HepG2 (cell line): ENCODE results near the gene SPEM2. TPM values are rescaled to one million over a fixed set of nuclear protein-coding genes. Genes with fewer than 3 reads are reported as not detected.
A peak's percentile ranks its signal among the peaks of the same experiment; 100 is the strongest.

ENCODE experiments used
- BRCA1 ChIP-seq: sonication (generic); formaldehyde crosslinking; IDR thresholded peaks from 2 replicates; pipeline ENCODE4 v1.4.0; 2020; ENCODE audit warnings: missing genetic modification reagents
- CEBPB ChIP-seq: IDR thresholded peaks from 2 replicates; pipeline ENCODE4 v1.6.1; 2011; ENCODE audit warnings: low read depth, low read length, improper control_type of control experiment, borderline replicate concordance
- CREB3 ChIP-seq: sonication (generic); formaldehyde crosslinking; IDR thresholded peaks from 2 replicates; pipeline ENCODE4 v1.5.0; 2020; ENCODE audit warnings: missing genetic modification reagents
- ELF4 ChIP-seq: sonication (generic); formaldehyde crosslinking; IDR thresholded peaks from 2 replicates; pipeline ENCODE4 v1.5.0; 2020; ENCODE audit warnings: missing genetic modification reagents, mild to moderate bottlenecking, moderate library complexity, borderline replicate concordance
- FOXM1 ChIP-seq: sonication (generic); formaldehyde crosslinking; IDR thresholded peaks from 2 replicates; pipeline ENCODE4 v1.5.0; 2020; ENCODE audit warnings: missing genetic modification reagents
- KLF16 ChIP-seq, 2 experiments: sonication (generic) in 1 of 2; formaldehyde crosslinking in 1 of 2; IDR thresholded peaks; 2 replicates each; pipeline versions ENCODE4 v1.6.1 to v1.8.0; 2016 to 2023; ENCODE audit warnings: missing genetic modification reagents in 2 of 2, missing compliant biosample characterization in 1 of 2
- MYC ChIP-seq: sonication (generic); formaldehyde crosslinking; IDR thresholded peaks from 2 replicates; pipeline ENCODE4 v1.9.0; 2021; ENCODE audit warnings: missing genetic modification reagents, borderline replicate concordance
- PHF20 ChIP-seq: sonication (generic); formaldehyde crosslinking; IDR thresholded peaks from 2 replicates; pipeline ENCODE4 v1.5.0; 2020; ENCODE audit warnings: mild to moderate bottlenecking, missing genetic modification reagents
- RORA ChIP-seq: sonication (generic); formaldehyde crosslinking; IDR thresholded peaks from 2 replicates; pipeline ENCODE4 v1.5.0; 2020; ENCODE audit warnings: mild to moderate bottlenecking, missing genetic modification reagents, moderate library complexity
- SNAPC5 ChIP-seq: sonication (generic); formaldehyde crosslinking; IDR thresholded peaks from 2 replicates; pipeline ENCODE4 v1.8.1; 2023; ENCODE audit warnings: mild to moderate bottlenecking, missing genetic modification reagents, borderline replicate concordance
- STAT5B ChIP-seq: sonication (generic); formaldehyde crosslinking; IDR thresholded peaks from 2 replicates; pipeline ENCODE4 v1.4.0; 2020; ENCODE audit warnings: missing genetic modification reagents
- SYNCRIP ChIP-seq: fragments of 200-400 bp; formaldehyde crosslinking; IDR thresholded peaks from 2 replicates; pipeline ENCODE4 v1.6.1; 2018; ENCODE audit warnings: mild to moderate bottlenecking, low read depth, low read length; ENCODE audit not compliant: insufficient read depth
- TCF12 ChIP-seq, 2 experiments: fragments of 450-650 bp in 1 of 2; sonication (generic) in 1 of 2; formaldehyde crosslinking in 1 of 2; IDR thresholded peaks; 2 replicates each; pipeline versions ENCODE4 v1.6.1 to v1.8.0; 2017 to 2022; ENCODE audit warnings: antibody characterized with exemption in 1 of 2, mild to moderate bottlenecking in 1 of 2, missing genetic modification reagents in 1 of 2, moderate library complexity in 1 of 2
- TERF1 ChIP-seq: sonication (generic); formaldehyde crosslinking; IDR thresholded peaks from 2 replicates; pipeline ENCODE4 v1.8.0; 2022; ENCODE audit warnings: mild to moderate bottlenecking, missing genetic modification reagents, moderate library complexity
- WIZ ChIP-seq: sonication (generic); formaldehyde crosslinking; IDR thresholded peaks from 2 replicates; pipeline ENCODE4 v1.5.1; 2020; ENCODE audit warnings: mild to moderate bottlenecking, missing genetic modification reagents
- ZEB1 ChIP-seq: IDR thresholded peaks from 2 replicates; pipeline ENCODE4 v1.6.1; 2012; ENCODE audit warnings: mild to moderate bottlenecking, low read depth, inconsistent platforms; ENCODE audit not compliant: insufficient replicate concordance
- ZNF143 ChIP-seq: sonication (generic); formaldehyde crosslinking; IDR thresholded peaks from 2 replicates; pipeline ENCODE4 v1.4.0; 2020; ENCODE audit warnings: missing genetic modification reagents
- ZNF274 ChIP-seq: sonication (generic); formaldehyde crosslinking; IDR thresholded peaks from 2 replicates; pipeline ENCODE4 v1.5.1; 2020; ENCODE audit warnings: mild to moderate bottlenecking, missing genetic modification reagents
- ZNF281 ChIP-seq: sonication (generic); formaldehyde crosslinking; IDR thresholded peaks from 2 replicates; pipeline ENCODE4 v1.4.0; 2020; ENCODE audit warnings: missing genetic modification reagents, borderline replicate concordance
- ZNF282 ChIP-seq: fragments of 450-650 bp; IDR thresholded peaks from 2 replicates; pipeline ENCODE4 v1.6.1; 2018; ENCODE audit not compliant: partially characterized antibody
- ZNF30 ChIP-seq: sonication (generic); formaldehyde crosslinking; IDR thresholded peaks from 2 replicates; pipeline ENCODE4 v1.5.0; 2020; ENCODE audit warnings: mild to moderate bottlenecking, missing genetic modification reagents
- ZNF558 ChIP-seq: sonication (generic); formaldehyde crosslinking; IDR thresholded peaks from 2 replicates; pipeline ENCODE4 v1.9.0; 2022; ENCODE audit warnings: mild to moderate bottlenecking, missing genetic modification reagents, borderline replicate concordance
- ZNF710 ChIP-seq: sonication (generic); formaldehyde crosslinking; IDR thresholded peaks from 2 replicates; pipeline ENCODE4 v1.5.0; 2020; ENCODE audit warnings: mild to moderate bottlenecking, missing genetic modification reagents, borderline replicate concordance
- ZNF766 ChIP-seq: sonication (generic); formaldehyde crosslinking; IDR thresholded peaks from 2 replicates; pipeline ENCODE4 v1.5.0; 2020; ENCODE audit warnings: missing genetic modification reagents, borderline replicate concordance
- ZSCAN21 ChIP-seq: sonication (generic); formaldehyde crosslinking; IDR thresholded peaks from 2 replicates; pipeline ENCODE4 v1.8.0; 2022; ENCODE audit warnings: mild to moderate bottlenecking, missing genetic modification reagents, moderate library complexity, borderline replicate concordance
- polyA plus RNA-seq, 8 experiments: library from polyadenylated mRNA; depleted of rRNA in 3 of 8; stranded (reverse) in 7 of 8; unstranded in 1 of 8; fragments of >200 nt; fragmentation: Illumina TruSeq in 4 of 8; extraction: Trizol in 4 of 8; gene quantifications; 2 replicates each; pipeline versions ENCODE4 v1.2.1 to v1.2.3, GENCODE V29; 2011 to 2016; ENCODE audit warnings: low read depth in 4 of 8, missing spikeins in 1 of 8, mixed read lengths in 1 of 8; ENCODE audit not compliant: insufficient read depth in 1 of 8
- total RNA-seq, 5 experiments: library from RNA; depleted of rRNA; stranded (reverse); fragments of >200 nt; fragmentation: Illumina TruSeq; extraction: Trizol; gene quantifications; 2 replicates each; pipeline ENCODE4 v1.2.3, GENCODE V29; 2016; ENCODE audit warnings: low read depth in 1 of 5

Gene SPEM2
- total and polyA plus RNA-seq, 2 of the 13 experiments (the other 11 are each of a cell fraction or from before 2014, with no cell fraction given) = not detected

GRCh38 chr17:7403727-7403976 lies 21.8 kb upstream of the SPEM2 start (continued):
- TF ChIP-seq SYNCRIP (no peak), CEBPB (no peak), FOXM1 (CRISPR knock-in tag) (no peak), ZEB1 (no peak), RORA (CRISPR knock-in tag) (no peak), PHF20 (CRISPR knock-in tag) (peak; percentile 50; the same call in 1 of the 2 replicates), ZNF143 (no peak), STAT5B (no peak), ZNF766 (no peak), TCF12 (IDR thresholded peaks at IDR 0.05) (no peak), TCF12 (CRISPR knock-in tag; IDR thresholded peaks at IDR 0.05) (0 out of 2 replicates have a peak, but pooled peaks have one; percentile 64), SNAPC5 (CRISPR knock-in tag) (no peak), ZNF274 (CRISPR knock-in tag) (0 out of 2 replicates have a peak, but pooled peaks have one; percentile 28), WIZ (CRISPR knock-in tag) (no peak), ZNF710 (CRISPR knock-in tag) (no peak), KLF16 (CRISPR knock-in tag; IDR thresholded peaks at IDR 0.05) (no peak), ZNF281 (CRISPR knock-in tag) (no peak), ZSCAN21 (CRISPR knock-in tag) (no peak), BRCA1 (CRISPR knock-in tag) (no peak), TERF1 (CRISPR knock-in tag) (no peak), ZNF558 (CRISPR knock-in tag) (no peak), ZNF282 (no peak), MYC (no peak), ELF4 (no peak), ZNF30 (CRISPR knock-in tag) (no peak), CREB3 (no peak)
